GM19468 (cell line): ENCODE measurements around the gene FIP1L1.
"Not testable (repeated sequence)": the region's sequence is repeated elsewhere in the genome, so short reads cannot be mapped to it uniquely, and the experiment has no call there.

Source experiments
- ATAC-seq: cut with Tn5 transposase; IDR thresholded peaks from one replicate; pipeline ENCODE4 v1.9.1; 2021; ENCODE audit warnings: mild to moderate bottlenecking, moderate library complexity, moderate number of reproducible peaks; ENCODE audit not compliant: unreplicated experiment; ENCODE audit errors: extremely low read depth

The FIP1L1 gene

DNA sequence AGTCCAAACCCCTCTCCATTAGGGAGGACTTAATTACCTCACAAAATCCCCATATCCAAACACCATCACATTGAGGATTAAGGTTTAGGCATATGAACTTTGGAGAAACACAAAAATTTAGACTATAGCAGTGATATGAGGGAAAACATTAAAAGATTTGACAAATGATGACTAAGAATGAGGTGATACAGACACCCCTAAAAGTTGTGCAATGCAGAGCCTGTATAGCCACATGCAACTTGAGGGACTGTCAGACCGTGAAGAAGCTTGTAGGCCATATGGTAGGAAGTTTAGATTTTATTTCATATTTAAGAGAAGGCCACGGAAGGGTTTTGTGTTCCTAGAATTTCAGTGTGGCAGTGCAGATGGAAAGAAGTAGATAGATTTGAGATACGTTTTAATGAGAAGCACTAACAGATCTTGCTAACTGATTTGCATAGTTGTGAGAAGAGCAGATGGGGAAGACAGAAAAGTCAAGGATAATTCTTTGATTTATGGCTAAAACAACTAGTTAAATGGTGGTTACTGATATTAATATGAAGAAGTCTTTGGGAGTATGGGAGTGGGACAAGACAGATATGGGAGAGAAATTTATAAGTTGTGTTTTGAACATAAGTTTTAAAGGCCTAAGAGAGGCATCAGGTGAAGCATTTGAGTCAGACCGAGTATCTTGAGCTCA, 5.5 kb upstream of the FIP1L1 start:
- ATAC-seq, result no peak

DNA sequence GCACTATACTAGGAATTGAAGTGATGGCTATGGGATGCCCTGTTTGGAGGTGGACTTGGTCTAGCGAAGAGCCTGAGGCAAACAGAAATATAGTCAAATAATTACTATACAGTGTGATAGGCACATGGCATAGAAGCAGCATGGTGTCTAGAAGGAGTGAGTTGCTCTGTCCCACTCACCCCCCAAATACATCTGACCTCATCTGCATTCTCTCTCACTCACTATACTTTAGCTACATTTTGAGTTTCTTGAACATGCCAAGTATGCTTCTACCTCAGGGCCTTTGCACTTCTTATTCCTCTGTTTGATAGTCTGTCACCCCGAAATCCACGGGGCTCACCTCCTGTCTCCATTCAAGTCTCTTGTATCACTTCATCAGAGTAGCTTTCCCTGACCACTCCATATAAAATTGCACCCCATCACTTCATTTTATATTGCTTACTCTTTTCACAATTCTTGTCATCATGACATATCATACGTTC, 2.6 kb upstream of the FIP1L1 start:
- no peak for ATAC-seq

- ATAC-seq, result no peak
Observed at GRCh38 chr4:53376900-53377299, 541 bp upstream of the FIP1L1 start.

DNA sequence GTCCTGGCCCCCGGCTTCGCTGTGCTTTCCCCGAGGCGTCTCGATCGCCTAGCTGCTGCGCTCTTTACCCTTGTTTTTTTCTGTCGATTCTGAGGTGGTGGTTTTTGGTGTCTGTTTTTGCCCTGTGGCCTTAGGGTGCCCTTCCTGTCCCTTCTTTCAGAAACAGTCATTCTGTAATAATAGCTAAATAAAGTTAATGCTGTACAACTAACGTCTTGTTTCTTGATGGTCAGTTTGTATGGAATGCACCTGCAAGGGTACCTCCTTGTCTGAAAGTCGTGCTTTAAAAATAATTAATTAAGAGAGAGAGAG, 686 bp downstream of the FIP1L1 start:
- ATAC-seq, result no peak

- ATAC-seq, result no peak
Observed at GRCh38 chr4:53380221-53380620, 2.8 kb downstream of the FIP1L1 start.

DNA sequence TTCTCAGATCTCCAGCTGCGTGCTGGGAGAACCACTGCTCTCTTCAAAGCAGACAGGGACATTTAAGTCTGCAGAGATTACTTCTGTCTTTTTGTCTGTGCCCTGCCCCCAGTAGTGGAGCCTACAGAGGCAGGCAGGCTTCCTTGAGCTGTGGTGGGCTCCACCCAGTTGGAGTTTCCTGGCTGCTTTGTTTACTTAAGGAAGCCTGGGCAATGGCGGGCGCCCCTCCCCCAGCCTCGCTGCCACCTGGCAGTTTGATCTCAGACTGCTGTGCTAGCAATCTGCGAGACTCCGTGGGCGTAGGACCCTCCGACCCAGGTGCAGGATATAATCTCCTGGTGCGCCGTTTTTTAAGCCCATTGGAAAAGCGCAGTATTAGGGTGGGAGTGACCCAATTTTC, 32.0 kb downstream of the FIP1L1 start:
- not testable (repeated sequence) for ATAC-seq

DNA sequence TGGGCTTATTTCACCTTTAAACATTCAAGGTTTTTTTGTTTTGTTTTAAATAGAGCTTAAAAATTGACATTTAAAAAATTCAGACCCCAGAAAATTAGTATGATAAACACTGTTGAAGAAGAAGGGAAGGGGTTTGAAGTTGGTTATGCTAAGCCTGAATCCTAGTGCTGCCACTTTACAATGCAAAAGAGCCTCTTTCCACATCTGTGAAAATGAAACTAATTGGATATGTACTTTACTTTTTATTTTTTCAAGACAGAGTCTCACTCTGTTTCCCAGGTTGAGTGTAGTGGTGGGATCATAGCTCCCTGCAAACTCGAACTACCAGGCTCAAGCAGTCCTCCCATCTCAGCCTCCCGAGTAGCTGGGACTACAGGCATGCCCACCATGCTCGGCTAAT, 41.8 kb downstream of the FIP1L1 start:
- ATAC-seq, result no peak

GRCh38 chr4:53421791-53422190, 44.4 kb downstream of the FIP1L1 start:
- ATAC-seq, result no peak

DNA sequence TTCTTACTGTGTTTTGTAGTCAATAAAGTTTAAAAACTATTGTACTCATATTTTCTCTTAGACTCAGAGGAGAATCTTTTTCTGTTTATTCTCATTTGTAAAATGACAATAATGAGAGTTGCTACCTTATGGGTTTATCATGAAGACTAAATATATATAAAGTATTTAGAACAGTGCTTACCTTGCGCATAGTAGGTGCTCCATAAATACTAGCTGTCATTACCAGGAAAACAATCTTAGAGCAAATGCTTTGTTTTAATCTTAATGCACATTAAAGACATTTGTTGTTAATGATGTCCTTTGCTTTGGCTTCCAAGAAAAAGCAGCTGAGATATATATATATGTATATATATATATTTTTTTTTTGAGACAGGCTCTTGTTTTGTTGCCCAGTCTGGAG, 44.9 kb downstream of the FIP1L1 start:
- no peak for ATAC-seq

DNA sequence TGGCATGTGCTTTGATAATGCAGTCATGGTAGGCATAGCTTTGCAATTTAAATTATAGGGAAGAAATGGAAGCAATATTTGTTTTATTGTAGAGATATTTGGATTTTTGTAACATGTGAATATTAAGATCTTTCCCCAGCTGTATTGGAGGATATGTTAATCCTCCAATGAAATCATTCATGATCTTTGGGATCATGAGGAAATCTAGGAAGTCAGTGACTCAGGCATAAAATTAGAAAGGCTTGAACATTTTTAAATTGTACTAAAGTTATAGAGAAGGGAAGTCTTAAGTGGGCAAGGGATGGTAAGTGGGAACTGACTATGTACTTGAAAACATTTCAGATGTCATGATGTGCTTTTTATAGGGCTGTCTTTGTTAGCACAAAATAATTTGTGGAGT, 46.8 kb downstream of the FIP1L1 start:
- ATAC-seq, result no peak

GRCh38 chr4:53427366-53427765, 49.9 kb downstream of the FIP1L1 start:
- ATAC-seq, result no peak

- no peak for ATAC-seq
Observed at GRCh38 chr4:53431052-53431451, 53.6 kb downstream of the FIP1L1 start.

GRCh38 chr4:53432528-53433424, 55.3 kb downstream of the FIP1L1 start:
- no peak for ATAC-seq

DNA sequence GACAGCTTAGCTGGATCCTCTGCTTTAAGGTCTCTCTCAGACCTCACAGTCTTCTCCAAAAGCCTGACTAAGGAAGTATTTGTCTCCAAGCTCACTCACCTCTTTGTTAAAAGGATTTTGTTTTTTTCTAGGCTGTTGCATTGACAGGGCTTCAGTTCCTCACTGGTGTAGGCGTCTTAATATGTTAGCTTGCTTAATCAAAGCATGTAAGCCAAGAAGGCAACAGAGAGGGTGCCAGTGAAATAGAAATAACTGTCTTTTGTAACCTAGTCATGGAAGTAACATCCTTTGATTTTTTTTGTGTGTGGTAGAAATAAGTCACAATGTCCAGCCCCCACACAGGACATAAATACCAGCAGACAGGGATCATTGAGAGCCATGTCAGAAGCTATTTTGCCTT, 58.8 kb downstream of the FIP1L1 start:
- no peak for ATAC-seq

- no peak for ATAC-seq
Observed at GRCh38 chr4:53441564-53441963, 64.1 kb downstream of the FIP1L1 start.

DNA sequence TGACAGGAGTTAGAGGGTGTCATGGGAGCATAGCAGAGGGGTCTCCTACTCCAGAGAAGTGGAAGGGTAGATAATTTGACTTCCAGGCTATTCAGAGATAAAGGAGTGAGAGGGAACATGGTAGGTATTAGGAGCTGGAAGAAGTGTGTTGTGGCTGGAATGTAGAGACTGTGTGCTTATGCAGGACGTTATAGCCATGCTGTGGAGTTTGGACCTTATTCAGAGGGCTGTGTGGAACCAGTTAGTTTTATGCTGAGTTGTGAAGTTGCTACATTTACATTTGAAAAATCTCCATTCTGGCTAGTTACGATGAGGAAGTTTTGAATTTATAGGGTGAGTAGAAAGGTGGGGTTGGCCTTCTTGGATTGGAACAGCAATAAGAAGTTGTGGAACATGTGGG, 67.5 kb downstream of the FIP1L1 start:
- ATAC-seq, result no peak

DNA sequence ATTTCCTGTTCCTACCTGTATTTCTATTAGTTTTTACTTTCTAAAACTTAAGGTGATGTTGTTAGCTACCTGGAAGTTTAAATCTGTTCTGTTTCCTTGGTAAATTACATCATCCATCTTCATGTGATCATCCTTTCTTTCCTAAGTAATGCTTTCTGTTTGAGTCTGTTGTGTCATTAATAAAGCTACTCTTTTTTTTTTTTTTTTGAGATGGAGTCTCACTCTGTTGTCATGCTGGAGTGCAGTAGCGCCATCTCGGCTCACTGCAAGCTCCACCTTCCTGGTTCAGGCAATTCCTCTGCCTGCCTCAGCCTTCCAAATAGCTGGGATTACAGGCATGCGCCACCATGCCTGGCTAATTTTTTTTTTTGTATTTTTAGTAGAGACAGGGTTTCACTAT, 73.3 kb downstream of the FIP1L1 start:
- no peak for ATAC-seq

GRCh38 chr4:53453385-53453784, 75.9 kb downstream of the FIP1L1 start:
- no peak for ATAC-seq

- no peak for ATAC-seq
Observed at GRCh38 chr4:53455766-53456165, 78.3 kb downstream of the FIP1L1 start.

GRCh38 chr4:53456178-53456577, 78.7 kb downstream of the FIP1L1 start:
- ATAC-seq, result no peak

GRCh38 chr4:53459548-53459947, 82.1 kb downstream of the FIP1L1 start:
- no peak for ATAC-seq

- no peak for ATAC-seq
Observed at GRCh38 chr4:53461244-53461643, 83.8 kb downstream of the FIP1L1 start.
